H9 (cell line): ENCODE measurements around the gene TMTC1. TPM values are rescaled to one million over a fixed set of nuclear protein-coding genes. Genes with fewer than 3 reads are reported as not detected.

Experiments
- DNase-seq: peaks from one replicate; pipeline ENCODE4 v3.0.0-alpha.2; 2017
- H2AFZ ChIP-seq: one replicate; pipeline ENCODE4 v1.6.1; 2013; ENCODE audit warnings: mild to moderate bottlenecking, low read length, control low read depth, moderate library complexity
- H2AK5ac ChIP-seq: 2 replicates; pipeline ENCODE4 v1.6.1; 2013; ENCODE audit warnings: low read length, control low read depth, mixed read lengths; ENCODE audit not compliant: insufficient read length
- H2BK120ac ChIP-seq: one replicate; pipeline ENCODE4 v1.6.1; 2013; ENCODE audit warnings: low read depth, mild to moderate bottlenecking, low read length, control low read depth, inconsistent platforms; ENCODE audit not compliant: poor library complexity, severe bottlenecking
- H2BK12ac ChIP-seq: 2 replicates; pipeline ENCODE4 v1.6.1; 2013; ENCODE audit warnings: low read length, control low read depth, mixed read lengths, low read depth; ENCODE audit not compliant: insufficient read length
- H2BK15ac ChIP-seq: 2 replicates; pipeline ENCODE4 v1.6.1; 2013; ENCODE audit warnings: low read depth, low read length, control low read depth
- H2BK20ac ChIP-seq: one replicate; pipeline ENCODE4 v1.6.1; 2013; ENCODE audit warnings: low read depth, mild to moderate bottlenecking, low read length, control low read depth, inconsistent platforms; ENCODE audit not compliant: poor library complexity, severe bottlenecking
- H2BK5ac ChIP-seq: 2 replicates; pipeline ENCODE4 v1.6.1; 2013; ENCODE audit warnings: low read length, control low read depth, mixed read lengths; ENCODE audit not compliant: insufficient read length
- H3K14ac ChIP-seq: 2 replicates; pipeline ENCODE4 v1.6.1; 2013; ENCODE audit warnings: low read length, control low read depth; ENCODE audit not compliant: insufficient read depth
- H3K18ac ChIP-seq: 2 replicates; pipeline ENCODE4 v1.6.1; 2013; ENCODE audit warnings: low read depth, mild to moderate bottlenecking, mixed read lengths, low read length, control low read depth; ENCODE audit not compliant: insufficient read length
- H3K23ac ChIP-seq: 2 replicates; pipeline ENCODE4 v1.6.1; 2013; ENCODE audit warnings: low read length, control low read depth, mixed read lengths, low read depth; ENCODE audit not compliant: insufficient read length
- H3K23me2 ChIP-seq: 2 replicates; pipeline ENCODE4 v1.6.1; 2013; ENCODE audit warnings: low read depth, mild to moderate bottlenecking, mixed read lengths, low read length, control low read depth; ENCODE audit not compliant: insufficient read length, poor library complexity, severe bottlenecking
- H3K27ac ChIP-seq: 2 replicates; pipeline ENCODE4 v1.5.1; 2013; ENCODE audit warnings: low read length, control low read depth, mixed read lengths, low read depth; ENCODE audit not compliant: insufficient read length
- H3K27me3 ChIP-seq: 2 replicates; pipeline ENCODE4 v1.6.1; 2013; ENCODE audit warnings: low read length, control low read depth, inconsistent platforms; ENCODE audit not compliant: insufficient read depth
- H3K4ac ChIP-seq: 2 replicates; pipeline ENCODE4 v1.6.1; 2013; ENCODE audit warnings: low read depth, mild to moderate bottlenecking, control low read depth, inconsistent platforms, low read length, moderate library complexity
- H3K4me1 ChIP-seq: 2 replicates; pipeline ENCODE4 v1.6.1; 2013; ENCODE audit warnings: low read length, control low read depth, inconsistent platforms; ENCODE audit not compliant: insufficient read depth
- H3K4me2 ChIP-seq: 2 replicates; pipeline ENCODE4 v1.6.1; 2013; ENCODE audit warnings: low read length, control low read depth, mixed read lengths; ENCODE audit not compliant: insufficient read length, insufficient read depth
- H3K56ac ChIP-seq: 2 replicates; pipeline ENCODE4 v1.6.1; 2013; ENCODE audit warnings: low read depth, mild to moderate bottlenecking, mixed read lengths, low read length, control low read depth; ENCODE audit not compliant: insufficient read length
- H3K79me1 ChIP-seq: 2 replicates; pipeline ENCODE4 v1.6.1; 2013; ENCODE audit warnings: low read depth, mild to moderate bottlenecking, moderate library complexity, low read length, control low read depth, inconsistent platforms; ENCODE audit not compliant: insufficient read depth, poor library complexity, severe bottlenecking
- H3K79me2 ChIP-seq: 2 replicates; pipeline ENCODE4 v1.6.1; 2013; ENCODE audit warnings: low read length, control low read depth, inconsistent platforms; ENCODE audit not compliant: insufficient read depth
- H3K9ac ChIP-seq: 2 replicates; pipeline ENCODE4 v1.6.1; 2013; ENCODE audit warnings: low read length, control low read depth, mixed read lengths; ENCODE audit not compliant: insufficient read length; ENCODE audit errors: extremely low read depth
- H3K9me3 ChIP-seq: one replicate; pipeline ENCODE4 v1.6.1; 2013; ENCODE audit warnings: low read depth, low read length, inconsistent platforms; ENCODE audit not compliant: control insufficient read depth
- H3T11ph ChIP-seq: one replicate; pipeline ENCODE4 v1.6.1; 2013; ENCODE audit warnings: mild to moderate bottlenecking, low read length, control low read depth, inconsistent platforms
- H4K20me1 ChIP-seq: one replicate; pipeline ENCODE4 v1.6.1; 2013; ENCODE audit not compliant: control insufficient read depth, insufficient read length, insufficient read depth
- H4K5ac ChIP-seq: 2 replicates; pipeline ENCODE4 v1.6.1; 2013; ENCODE audit warnings: low read depth, mild to moderate bottlenecking, mixed read lengths, low read length, control low read depth; ENCODE audit not compliant: insufficient read length
- H4K8ac ChIP-seq: replicated peaks from 2 replicates; pipeline ENCODE4 v1.6.1; 2013; ENCODE audit warnings: low read length, control low read depth, mixed read lengths, low read depth; ENCODE audit not compliant: insufficient read length
- H4K91ac ChIP-seq: 2 replicates; pipeline ENCODE4 v1.6.1; 2013; ENCODE audit warnings: low read depth, mild to moderate bottlenecking, moderate library complexity, mixed read lengths, low read length, control low read depth; ENCODE audit not compliant: insufficient read length
- H3K27ac Mint-ChIP-seq, 3 experiments: 2 replicates in 2 of 3; 3 replicates in 1 of 3; pipeline ENCODE4 v1.8.0; 2020 to 2021; ENCODE audit warnings: mixed read lengths in 3 of 3, mild to moderate bottlenecking in 1 of 3, moderate library complexity in 1 of 3
- H3K27me3 Mint-ChIP-seq: 2 replicates; pipeline ENCODE4 v1.8.0; 2021; ENCODE audit warnings: low read depth, mild to moderate bottlenecking, moderate library complexity, mixed read lengths
- H3K36me3 Mint-ChIP-seq, 3 experiments: 2 replicates in 2 of 3; 3 replicates in 1 of 3; pipeline ENCODE4 v1.8.0; 2020 to 2021; ENCODE audit warnings: low read depth in 3 of 3, mixed read lengths in 3 of 3; ENCODE audit not compliant: insufficient read depth in 1 of 3
- H3K4me1 Mint-ChIP-seq, 2 experiments: 2 replicates each; pipeline ENCODE4 v1.8.0; 2020; ENCODE audit warnings: mixed read lengths in 2 of 2
- H3K4me3 Mint-ChIP-seq, 2 experiments: 2 replicates in 1 of 2; 3 replicates in 1 of 2; pipeline ENCODE4 v1.8.0; 2020 to 2021; ENCODE audit warnings: mild to moderate bottlenecking in 2 of 2, mixed read lengths in 2 of 2, moderate library complexity in 1 of 2
- H3K9me3 Mint-ChIP-seq, 2 experiments: 2 replicates in 1 of 2; 3 replicates in 1 of 2; pipeline ENCODE4 v1.8.0; 2020; ENCODE audit warnings: mild to moderate bottlenecking in 2 of 2, mixed read lengths in 2 of 2, moderate library complexity in 1 of 2
- CTCF ChIP-seq: fragments of 200-600 bp; sonication (generic); conservative IDR thresholded peaks from 3 replicates; pipeline ENCODE4 v1.8.0; 2021; ENCODE audit warnings: antibody characterized with exemption, mild to moderate bottlenecking
- WGBS: extraction: QIAGEN DNeasy Blood & Tissue Kit; methylation state at CpG from one replicate; pipeline ENCODE4 v1.1.7; 2013; ENCODE audit warnings: missing lambda C conversion rate, low lambda C conversion rate, mixed read lengths; ENCODE audit not compliant: insufficient read length; ENCODE audit errors: extremely low coverage; 5-methylcytosine and 5-hydroxymethylcytosine counted together
- total RNA-seq: library from RNA; stranded (reverse); gene quantifications from 2 replicates; pipeline ENCODE4 v1.2.1, GENCODE V29; 2021

TMTC1 gene
- total RNA-seq, 1 experiment from 2014 or later: 16.1 TPM

- no peak for DNase-seq
- Histone ChIP-seq H3K27me3 (no peaks in the 10 kb centered on the region), H3K18ac (no peak overlapping the region), H2BK12ac (no peak overlapping the region), H4K8ac (no peak overlapping the region), H2AK5ac (no peak overlapping the region), H3K27ac (no peak overlapping the region), H4K91ac (no peak overlapping the region), H3K23ac (no peak overlapping the region), H3K79me2 (no peaks in the 10 kb centered on the region), H3K4me2 (no peak overlapping the region), H3K23me2 (no peaks in the 10 kb centered on the region), H4K5ac (no peak overlapping the region), H3K4ac (no peak overlapping the region), H3T11ph (no peak overlapping the region), H3K9ac (no peak overlapping the region), H3K9me3 (no peaks in the 10 kb centered on the region), H3K14ac (no peak overlapping the region), H2BK20ac (no peak overlapping the region), H3K56ac (no peak overlapping the region), H4K20me1 (no peaks in the 10 kb centered on the region), H2AFZ (no peak overlapping the region), H2BK15ac (no peak overlapping the region), H2BK5ac (no peak overlapping the region), H2BK120ac (no peak overlapping the region), H3K79me1 (no peaks in the 10 kb centered on the region), H3K4me1 (no peaks in the 10 kb centered on the region)
- no peaks in the 10 kb centered on the region for H3K27me3 Mint-ChIP-seq
- no peak for TF ChIP-seq CTCF
- no peak overlapping the region for H3K4me3 Mint-ChIP-seq
- no peak overlapping the region for H3K27ac Mint-ChIP-seq
- H3K4me1 Mint-ChIP-seq: peaks cover 0 to under 1% of the 10 kb centered on the region in 2 experiments; a peak in 2 of 4 replicates
- peaks cover 0 to 6% (median 3%) of the 10 kb centered on the region in 3 experiments; a peak in 4 of 7 replicates for H3K36me3 Mint-ChIP-seq
- H3K9me3 Mint-ChIP-seq: peaks cover 0 to 1% of the 10 kb centered on the region in 2 experiments; a peak in 1 of 5 replicates
- WGBS: no CpG with 5 or more reads among the region's 1 CpG
Observed at GRCh38 chr12:29620030-29620429, 163.7 kb downstream of the TMTC1 start.
